GM18499 (cell line): ENCODE results near the gene ACAP3.

Source experiments
- ATAC-seq: cut with Tn5 transposase; IDR thresholded peaks from one replicate; pipeline ENCODE4 v1.9.1; 2021; ENCODE audit warnings: moderate number of reproducible peaks; ENCODE audit not compliant: insufficient read depth, unreplicated experiment

Gene ACAP3

DNA sequence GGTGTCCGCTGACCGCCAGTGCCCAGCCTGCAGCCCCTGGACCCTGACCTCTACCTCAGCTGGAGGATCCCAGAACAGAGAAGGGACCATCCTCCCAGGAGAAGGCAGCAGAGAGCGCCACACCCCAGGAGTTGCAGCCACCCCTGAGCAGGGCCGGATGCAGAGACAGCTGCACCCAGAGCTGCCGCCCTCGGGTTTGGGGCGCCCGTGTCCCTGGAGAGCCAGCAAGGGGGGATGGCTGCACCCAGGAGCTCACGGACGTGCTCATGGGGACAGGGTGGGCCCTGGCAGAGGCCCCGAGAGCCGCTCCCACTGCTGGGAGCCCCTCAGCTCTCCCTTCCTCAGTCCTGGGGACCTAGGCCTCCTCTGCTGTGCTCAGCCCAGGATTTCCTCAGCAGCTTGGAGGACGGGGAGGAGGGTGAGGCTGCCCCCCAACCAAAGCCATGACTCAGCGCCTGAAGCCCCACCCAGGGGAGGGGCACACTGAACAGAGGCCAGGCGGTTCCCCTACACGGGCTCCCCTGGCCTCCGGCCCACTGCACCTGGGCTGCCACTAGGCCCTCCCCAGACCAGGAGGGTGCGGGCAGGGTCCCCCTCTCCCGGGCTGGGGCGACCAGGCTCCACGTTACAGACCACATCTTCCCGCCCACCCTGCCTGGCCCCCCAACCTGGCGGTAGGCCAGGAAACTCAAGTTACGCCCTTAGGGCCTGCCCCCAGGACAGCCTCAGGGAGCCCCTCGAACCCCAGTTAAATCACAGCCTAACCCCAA lies 2.2 kb downstream of the ACAP3 start:
- ATAC-seq, result no peak

- ATAC-seq, result no peak
Observed at GRCh38 chr1:1304331-1305299, 3.1 kb downstream of the ACAP3 start.

DNA sequence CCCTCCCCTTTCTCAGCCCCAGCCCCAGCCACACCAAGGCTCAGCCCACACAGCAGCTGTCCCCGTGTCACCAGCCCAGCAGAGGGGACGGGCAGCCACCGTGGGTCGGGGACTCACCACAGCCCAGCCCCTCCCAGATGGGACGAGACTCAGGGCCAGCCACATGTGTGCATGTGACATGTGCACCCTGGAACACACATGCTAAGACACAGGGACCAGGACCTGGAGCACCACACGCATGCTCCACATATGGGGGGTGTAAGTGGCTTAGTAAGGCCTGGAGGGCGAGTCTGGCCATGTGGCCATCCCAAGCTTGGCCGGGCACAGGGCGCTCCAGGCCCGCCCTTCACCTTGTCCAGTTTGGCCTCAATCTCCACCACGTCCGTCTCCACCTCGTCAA lies 4.0 kb downstream of the ACAP3 start:
- ATAC-seq, result no peak

DNA sequence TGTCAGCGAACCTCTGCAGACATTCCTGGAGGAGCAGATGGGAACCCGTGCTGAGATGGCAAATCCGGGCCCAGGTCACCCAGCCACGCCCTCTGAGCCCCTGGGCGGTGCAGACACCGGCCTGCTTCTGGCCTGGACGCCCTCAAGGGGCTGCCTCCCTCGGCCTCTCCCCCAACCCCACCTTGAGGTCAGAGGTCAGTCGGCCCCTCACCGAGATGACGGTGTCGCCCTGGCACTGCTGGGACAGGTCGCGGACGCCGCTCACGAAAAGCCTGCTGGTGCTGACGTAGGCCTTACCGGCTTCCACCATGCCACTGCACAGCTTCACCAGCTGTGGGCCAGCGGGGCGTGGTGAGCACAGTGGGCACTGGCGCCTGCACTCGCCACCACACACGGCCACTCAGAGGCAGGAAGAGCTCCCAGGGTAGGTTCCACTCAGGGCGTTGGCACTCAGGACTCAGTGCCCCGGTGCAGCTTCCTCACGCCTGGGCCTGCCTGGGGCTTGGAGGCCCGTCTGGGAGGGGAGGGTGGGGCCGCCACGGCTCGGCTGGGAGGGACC lies 4.7 kb downstream of the ACAP3 start:
- ATAC-seq, result no peak

GRCh38 chr1:1302006-1302430 lies 5.7 kb downstream of the ACAP3 start:
- ATAC-seq, result no peak

GRCh38 chr1:1300352-1300739 lies 7.4 kb downstream of the ACAP3 start:
- ATAC-seq, result no peak

GRCh38 chr1:1299686-1300351 lies 7.9 kb downstream of the ACAP3 start:
- ATAC-seq, result no peak

DNA sequence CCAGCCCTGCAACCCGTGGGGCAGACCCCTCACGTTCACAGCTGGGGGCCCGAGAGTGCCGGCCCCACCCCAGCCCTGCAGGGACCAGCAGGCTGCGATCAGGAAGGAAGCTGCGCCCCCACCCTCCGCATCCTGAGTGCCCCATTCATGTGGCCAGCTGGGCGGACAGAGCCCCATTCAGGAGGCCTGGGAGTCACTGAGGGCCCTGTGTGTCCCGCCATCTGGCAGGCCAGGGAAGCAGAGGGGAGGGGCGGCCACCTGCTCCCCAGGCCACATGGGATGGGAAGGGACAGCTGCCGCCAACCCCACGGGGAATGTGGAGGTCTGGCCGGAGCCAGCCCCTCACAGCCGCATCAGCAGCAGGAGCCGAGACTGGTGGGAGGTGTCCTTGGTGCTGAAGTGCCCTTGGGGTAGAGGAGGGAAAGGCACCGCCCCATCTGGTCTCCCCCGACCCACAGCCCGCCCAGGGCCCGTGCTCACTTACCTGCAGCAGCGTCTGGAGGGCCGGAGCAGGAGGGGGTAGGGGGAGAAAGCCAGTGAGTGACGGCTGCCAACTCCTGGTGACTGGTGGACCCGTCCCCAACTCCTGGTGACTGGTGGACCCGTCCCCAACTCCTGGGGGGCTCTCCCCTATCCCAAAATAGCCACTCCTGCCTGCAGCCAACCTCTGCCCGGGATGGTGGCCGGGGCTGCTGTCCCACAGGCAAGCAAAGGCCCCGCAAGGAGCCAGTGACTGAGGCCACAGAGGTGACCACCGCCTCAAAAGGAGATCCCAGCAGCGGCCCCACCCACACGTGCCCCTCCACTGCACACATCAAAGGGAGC lies 8.7 kb downstream of the ACAP3 start:
- no peak for ATAC-seq

- ATAC-seq, result no peak
Observed at GRCh38 chr1:1297802-1298424, 9.8 kb downstream of the ACAP3 start.

DNA sequence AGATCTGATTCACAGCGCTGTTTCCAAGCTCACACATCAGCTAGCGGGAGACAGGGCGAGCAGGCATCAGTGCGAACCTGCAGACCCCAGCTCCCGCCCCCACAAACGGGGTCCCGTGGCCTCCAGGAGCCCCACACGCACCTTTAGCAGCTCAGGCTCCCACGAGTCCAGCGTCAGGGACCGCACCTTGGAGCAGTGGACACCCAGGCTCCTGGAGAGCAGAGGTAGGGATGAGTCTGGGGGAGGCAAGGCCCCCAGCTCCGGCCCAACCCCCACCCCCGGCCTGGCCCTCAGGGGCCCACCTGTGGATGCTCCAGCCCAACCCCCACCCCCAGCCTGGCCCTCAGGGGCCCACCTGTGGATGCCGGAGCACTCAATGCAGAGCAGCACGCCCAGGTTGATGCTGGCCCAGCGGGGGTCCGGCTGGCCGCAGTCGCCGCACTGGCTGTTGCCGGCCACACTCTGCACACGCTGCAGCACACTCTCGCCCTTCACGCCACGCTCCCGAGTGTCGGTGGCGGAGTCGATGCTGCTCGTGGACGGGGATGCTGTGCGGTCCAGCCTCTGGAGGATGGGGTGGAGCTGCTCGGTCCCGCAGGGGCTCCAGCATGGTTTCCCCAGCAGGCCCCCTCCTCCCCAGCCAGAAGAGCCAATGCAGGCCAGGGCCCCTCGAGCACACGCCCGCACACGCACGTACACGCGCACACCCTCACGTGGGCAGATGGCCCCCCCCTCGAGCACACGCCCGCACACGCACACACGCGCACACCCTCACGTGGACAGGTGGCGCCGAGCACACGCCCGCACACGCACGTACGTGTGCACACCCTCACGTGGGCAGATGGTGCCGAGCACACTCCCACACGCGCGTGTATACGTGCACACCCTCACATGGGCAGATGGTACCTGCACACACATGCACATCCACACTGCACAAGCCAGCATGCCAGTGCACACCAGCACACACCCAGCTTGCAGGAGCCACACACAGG lies 11.4 kb downstream of the ACAP3 start:
- no peak for ATAC-seq

DNA sequence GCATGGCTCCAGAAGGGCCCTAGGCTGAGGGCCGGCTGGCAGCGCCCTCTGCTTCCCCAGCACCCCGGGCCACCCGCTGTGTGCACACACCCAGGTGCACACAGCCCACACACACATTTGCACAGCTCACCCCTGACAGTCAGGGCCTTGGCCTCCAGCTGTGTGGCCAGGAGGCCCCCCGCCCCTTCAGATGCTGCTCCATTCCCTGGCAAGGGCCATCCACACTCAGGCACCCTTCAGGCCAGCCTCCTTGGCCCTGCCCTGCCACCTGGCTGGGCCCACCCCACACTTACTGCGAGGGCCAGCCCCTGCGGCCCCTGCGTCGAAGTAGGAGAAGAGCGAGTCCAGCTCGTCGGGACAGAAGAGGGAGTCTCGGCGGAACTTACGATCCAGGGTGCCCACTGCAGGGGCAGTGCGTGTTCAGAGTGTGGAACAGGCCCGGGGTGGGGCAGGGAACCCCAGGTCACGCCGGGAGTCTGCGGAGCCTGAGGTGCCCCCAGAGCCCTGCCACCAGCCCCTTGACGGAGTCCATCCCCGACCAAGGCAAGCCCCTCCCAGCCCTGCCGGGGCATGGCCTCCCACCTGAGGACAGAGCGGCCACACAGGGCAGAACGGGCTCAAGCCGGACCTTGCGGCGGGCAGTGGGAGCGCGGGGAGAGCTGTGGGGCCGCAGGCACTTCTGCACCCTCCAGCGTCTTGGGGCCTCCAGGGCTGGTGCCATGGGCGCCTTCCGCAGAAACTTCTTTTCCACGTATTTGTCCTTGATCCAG lies 12.4 kb downstream of the ACAP3 start:
- ATAC-seq, result no peak

- ATAC-seq, result no peak
Observed at GRCh38 chr1:1294250-1294890, 13.4 kb downstream of the ACAP3 start.

- ATAC-seq, result no peak
Observed at GRCh38 chr1:1293263-1294249, 14.2 kb downstream of the ACAP3 start.

- ATAC-seq, result no peak
Observed at GRCh38 chr1:1292851-1293250, 14.9 kb downstream of the ACAP3 start.

GRCh38 chr1:1292442-1292779 lies 15.3 kb downstream of the ACAP3 start:
- no peak for ATAC-seq
